ENCODE results near the gene RHOT2.
A peak's percentile ranks its signal among the peaks of the same experiment; 100 is the strongest.

The RHOT2 gene

DNA sequence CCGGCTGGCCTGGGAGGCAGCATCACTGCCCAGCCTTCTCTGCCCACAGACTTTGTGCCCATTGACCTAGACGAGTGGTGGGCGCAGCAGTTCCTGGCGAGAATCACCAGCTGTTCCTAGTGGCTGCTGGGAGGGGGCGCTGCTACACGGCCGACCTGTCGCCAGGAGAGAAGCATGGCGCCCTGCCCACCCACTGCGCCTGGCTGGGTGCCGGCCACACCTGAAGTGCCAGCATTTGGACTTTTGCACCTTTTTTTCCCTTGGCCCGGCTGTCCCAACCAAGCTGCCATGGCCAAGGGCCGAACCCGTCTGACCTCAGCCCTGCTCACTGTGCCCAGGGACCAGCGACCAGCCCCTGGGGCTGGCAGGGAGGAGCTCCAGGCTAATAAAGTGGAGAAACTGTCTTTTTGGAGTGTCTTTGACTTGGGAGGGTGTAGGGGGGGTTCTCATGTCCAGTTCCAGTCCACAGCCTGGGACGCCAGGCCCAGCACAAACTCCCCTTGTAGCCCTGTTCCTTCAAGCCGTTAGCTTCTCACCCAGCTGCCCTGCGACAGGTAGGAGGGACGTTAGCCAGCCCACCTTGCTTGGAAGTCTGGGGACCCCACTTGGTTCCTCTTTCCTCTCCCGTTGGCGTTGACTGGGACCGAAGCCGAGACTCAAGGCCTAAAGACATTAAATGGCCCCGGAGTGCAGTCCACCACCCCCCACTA is 19.7 kb upstream of the RHOT2 start:
- DNase-seq, result no peak

DNA sequence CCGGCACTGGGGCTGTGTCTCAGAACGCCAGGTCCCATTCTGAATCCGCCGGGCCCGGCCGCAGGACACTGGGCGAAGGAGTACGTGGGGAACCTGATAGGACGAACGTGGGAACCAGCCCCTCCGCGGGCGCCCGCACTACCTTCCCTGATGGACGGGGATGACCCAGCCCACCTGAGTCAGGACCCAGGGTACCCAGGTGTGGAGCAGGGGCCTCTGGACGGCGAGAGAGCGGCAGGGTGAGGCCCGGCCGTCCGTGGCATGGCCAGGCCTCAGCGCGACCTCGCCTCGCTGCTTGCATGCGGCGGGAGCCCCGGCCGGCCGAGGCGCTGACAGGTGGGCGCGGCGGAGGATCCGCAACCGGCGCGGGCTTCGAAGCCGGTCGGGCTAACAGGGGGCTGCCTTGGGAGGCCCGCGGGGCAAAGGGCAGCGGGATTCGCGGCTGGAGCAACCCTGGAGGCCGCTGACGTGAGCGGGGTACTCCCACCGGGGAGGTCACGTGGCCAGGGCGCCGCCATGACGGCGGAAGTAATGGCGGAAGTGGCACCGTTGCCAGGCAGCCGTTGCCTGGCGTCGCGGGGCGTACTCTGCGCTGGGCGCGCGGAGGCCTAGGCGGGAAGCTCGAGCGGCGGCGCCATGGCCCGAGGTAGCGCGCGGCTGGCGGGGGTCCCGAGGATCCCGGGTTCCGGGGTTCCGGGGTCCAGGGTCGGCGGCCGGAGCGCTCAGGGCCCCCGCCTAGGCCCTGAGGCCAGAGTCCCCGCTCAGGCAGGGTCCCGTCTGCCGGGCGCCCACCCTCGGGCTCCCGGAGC is 18.9 kb upstream of the RHOT2 start, which contains the start of gene WDR90:
Gene WDR90 (plus strand): TSS at position 585 of the 809 bp plus-strand sequence. CDS start 52 bp downstream, at position 637.
- DNase-seq, result peak; percentile 84 to 85

DNA sequence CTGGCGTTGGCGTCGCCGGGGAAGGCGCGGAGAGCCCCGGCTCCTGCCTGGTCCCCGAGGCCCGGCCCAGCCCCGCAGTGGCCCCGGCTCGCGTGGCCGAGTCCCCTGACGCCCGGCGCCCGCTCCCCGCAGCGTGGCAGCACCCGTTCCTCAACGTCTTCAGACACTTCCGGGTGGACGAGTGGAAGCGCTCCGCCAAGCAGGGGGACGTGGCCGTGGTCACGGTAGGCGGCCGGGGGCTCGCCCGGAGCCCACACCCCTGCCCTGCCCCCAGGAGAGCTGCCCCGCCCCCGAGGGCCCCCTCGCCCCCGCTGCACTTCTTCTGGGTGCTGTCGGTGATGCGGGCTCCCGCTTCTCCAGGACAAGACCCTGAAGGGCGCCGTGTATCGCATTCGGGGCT is 18.3 kb upstream of the RHOT2 start:
- peak in 1 of 2 donors; percentile 36 for DNase-seq

DNA sequence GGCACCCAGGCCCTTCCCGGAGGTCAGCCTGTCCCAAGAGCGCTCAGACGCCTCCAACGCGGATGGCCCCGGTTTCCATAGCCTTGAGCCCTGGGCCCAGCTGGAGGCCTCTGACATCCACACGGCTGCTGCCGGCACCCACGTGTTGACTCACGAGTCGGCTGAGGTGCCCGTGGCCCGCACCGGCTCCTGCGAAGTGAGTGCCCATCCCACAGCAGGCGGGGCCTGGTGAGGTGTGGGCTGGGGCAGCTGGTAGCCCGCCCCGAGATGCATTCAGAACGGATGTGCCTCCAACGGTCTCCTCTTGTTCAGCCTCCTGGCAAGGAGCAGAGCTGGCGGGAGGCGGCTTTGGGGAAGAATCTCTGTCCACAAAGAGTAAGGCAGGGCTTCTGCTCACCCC is 16.1 kb upstream of the RHOT2 start:
- no peak for DNase-seq

GRCh38 chr16:652454-653305 is 15.3 kb upstream of the RHOT2 start:
- DNase-seq, result no peak

DNA sequence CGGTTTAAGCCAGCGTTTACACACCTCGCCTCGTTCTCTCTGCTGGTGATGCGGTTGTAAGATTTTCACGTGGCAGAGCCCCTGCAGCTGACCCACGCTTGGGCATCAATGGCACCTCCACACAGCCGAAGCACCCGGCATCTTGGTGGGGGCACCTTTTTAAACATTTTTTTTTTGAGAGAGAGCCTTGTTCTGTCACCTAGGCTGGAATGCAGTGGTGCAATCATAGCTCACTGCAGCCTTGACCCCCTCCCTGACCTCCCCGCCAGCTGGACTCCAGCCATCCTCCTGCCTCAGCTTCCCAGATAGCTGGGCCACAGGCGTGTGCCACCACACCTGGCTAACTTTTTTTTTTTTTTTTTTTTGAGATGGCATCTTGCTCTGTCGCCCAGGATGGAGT is 13.9 kb upstream of the RHOT2 start:
- DNase-seq, result no peak

DNA sequence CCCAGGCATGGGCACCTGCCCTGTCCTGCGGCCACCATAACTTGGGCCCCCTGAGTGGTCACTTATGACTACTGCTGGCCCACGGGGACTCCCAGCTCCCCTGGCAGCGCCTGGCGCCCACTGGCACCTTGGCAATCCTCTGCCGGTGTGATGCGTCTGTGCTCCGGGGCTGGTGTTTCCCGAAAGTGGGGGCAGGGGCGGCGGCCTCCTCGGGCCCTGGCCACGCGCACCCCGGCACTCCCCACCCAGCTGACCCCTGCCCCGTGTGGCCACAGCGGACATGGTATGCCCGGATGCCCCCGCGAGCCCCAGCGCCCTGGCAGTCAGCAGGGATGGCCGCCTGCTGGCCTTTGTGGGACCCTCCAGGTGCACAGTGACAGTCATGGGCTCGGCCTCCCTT is 10.4 kb upstream of the RHOT2 start:
- DNase-seq, result no peak

- DNase-seq, result no peak
Observed at GRCh38 chr16:658679-659571, 9.0 kb upstream of the RHOT2 start.

- DNase-seq, result no peak
Observed at GRCh38 chr16:659618-660017, 8.3 kb upstream of the RHOT2 start.

DNA sequence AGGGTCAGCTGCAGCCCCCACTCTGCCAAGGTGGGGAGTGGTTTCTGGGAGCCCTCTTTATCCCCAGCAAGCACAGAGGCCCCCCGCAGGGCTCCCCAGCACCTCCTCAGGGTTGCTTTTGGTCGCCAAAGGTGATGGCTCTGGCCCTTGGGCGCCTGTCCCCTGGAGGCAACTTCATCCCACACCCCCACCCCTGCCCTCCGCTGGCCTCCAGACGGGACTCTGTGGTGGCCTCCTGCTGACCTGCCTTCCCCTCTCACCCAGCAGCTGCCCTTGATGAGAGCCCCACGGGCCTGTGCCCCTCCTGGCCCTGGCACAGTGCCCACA is 7.8 kb upstream of the RHOT2 start:
- no peak for DNase-seq

GRCh38 chr16:660459-661183 is 7.3 kb upstream of the RHOT2 start:
- DNase-seq, result peak in 1 of 2 donors; percentile 66

DNA sequence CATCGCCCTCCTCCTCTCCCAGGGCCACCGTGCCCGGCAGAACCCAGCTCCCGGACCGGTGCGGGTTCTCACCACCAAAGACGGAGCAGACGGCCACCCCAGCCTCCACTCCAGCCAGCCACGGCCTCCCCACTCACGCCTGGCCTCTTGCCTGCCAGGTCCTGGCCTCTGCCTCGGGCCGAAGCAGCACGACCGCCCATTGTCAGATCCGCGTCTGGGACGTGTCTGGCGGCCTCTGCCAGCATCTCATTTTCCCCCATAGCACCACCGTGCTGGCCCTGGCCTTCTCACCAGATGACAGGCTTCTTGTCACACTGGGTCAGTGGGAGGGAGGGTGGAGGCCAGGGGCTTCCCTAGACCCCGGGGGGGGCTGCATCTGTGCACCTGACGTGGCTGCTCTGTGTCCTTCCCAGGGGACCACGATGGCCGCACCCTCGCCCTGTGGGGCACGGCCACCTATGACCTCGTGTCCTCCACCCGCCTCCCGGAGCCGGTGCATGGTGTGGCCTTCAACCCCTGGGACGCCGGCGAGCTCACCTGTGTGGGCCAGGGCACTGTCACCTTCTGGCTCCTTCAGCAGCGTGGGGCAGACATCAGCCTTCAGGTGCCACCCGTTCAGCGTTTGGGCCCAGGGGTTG is 6.6 kb upstream of the RHOT2 start:
- no peak for DNase-seq

- DNase-seq, result no peak
Observed at GRCh38 chr16:662095-662494, 5.8 kb upstream of the RHOT2 start.

DNA sequence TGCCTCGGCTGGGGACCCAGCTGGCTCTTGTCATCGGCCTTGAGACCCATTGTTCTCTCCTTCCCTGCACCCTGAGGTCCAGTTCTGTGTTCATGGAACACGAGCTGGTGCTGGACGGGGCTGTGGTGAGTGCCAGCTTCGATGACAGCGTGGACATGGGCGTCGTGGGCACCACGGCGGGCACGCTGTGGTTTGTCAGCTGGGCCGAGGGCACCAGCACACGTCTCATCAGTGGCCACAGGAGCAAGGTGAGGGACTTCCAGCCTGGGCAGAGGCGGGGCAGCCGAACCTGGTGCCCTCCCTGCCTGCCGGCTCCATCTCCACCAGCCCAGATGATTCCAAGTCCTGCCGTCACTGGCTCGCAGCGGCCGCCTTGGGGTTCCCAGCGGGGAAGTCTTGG is 5.3 kb upstream of the RHOT2 start:
- no peak for DNase-seq

- DNase-seq, result no peak
Observed at GRCh38 chr16:666572-666971, 1.4 kb upstream of the RHOT2 start.

- no peak for DNase-seq
Observed at GRCh38 chr16:667113-667779, 686 bp upstream of the RHOT2 start.

GRCh38 chr16:668519-669171 is 713 bp downstream of the RHOT2 start:
- DNase-seq, result no peak

- DNase-seq, result no peak
Observed at GRCh38 chr16:669666-670065, 1.7 kb downstream of the RHOT2 start.

GRCh38 chr16:670485-671352 is 2.8 kb downstream of the RHOT2 start:
- DNase-seq, result no peak
